HEK293 (cell line): ENCODE results near the gene SLC46A1.

Experiments used
- CTCF ChIA-PET: fragments of 350-600 bp; formaldehyde crosslinking; extraction: SDS; loops from one replicate; lab custom pipeline; 2021; ENCODE audit warnings: antibody characterized with exemption; lab: Yijun Ruan, JAX
- POLR2A ChIA-PET: fragments of 300-600 bp; formaldehyde crosslinking; extraction: SDS; loops from one replicate; lab custom pipeline; 2020; ENCODE audit warnings: antibody characterized with exemption, inconsistent platforms; lab: Yijun Ruan, JAX
- H3K27ac ChIP-seq: fragments of 200-500 bp; sonication (Bioruptor generic); 2 replicates; pipeline ENCODE4 v1.5.1; 2014; ENCODE audit warnings: low read depth, low read length, control low read depth, inconsistent platforms; ENCODE audit errors: extremely low read depth
- H3K36me3 ChIP-seq, 2 experiments: fragments of 200-500 bp in 1 of 2; sonication (Bioruptor generic) in 1 of 2; 1 replicate in 1 of 2; 2 replicates in 1 of 2; pipeline ENCODE4 v1.5.1; 2014 to 2017; ENCODE audit warnings: inconsistent platforms in 2 of 2, low read length in 2 of 2; ENCODE audit not compliant: control insufficient read depth in 2 of 2, insufficient read depth in 1 of 2
- H3K4me1 ChIP-seq: fragments of 200-500 bp; sonication (Bioruptor generic); 2 replicates; pipeline ENCODE4 v1.5.1; 2014; ENCODE audit warnings: mild to moderate bottlenecking, low read length, inconsistent platforms; ENCODE audit not compliant: control insufficient read depth, insufficient read depth
- H3K4me3 ChIP-seq: 2 replicates; pipeline ENCODE4 v1.5.1; 2011; ENCODE audit warnings: low read depth, mild to moderate bottlenecking, control low read depth, low read length, moderate library complexity
- H3K9me3 ChIP-seq: fragments of 200-500 bp; sonication (Bioruptor generic); 2 replicates; pipeline ENCODE4 v1.5.1; 2014; ENCODE audit warnings: low read depth, low read length, inconsistent platforms; ENCODE audit not compliant: control insufficient read depth, insufficient read depth
- BCL11A ChIP-seq: fragments of 450-650 bp; formaldehyde crosslinking; IDR thresholded peaks from 2 replicates; pipeline ENCODE4 v1.5.1; 2016; ENCODE audit warnings: low read depth, missing biosample characterization, missing genetic modification characterization
- INSM2 ChIP-seq: fragments of 450-650 bp; formaldehyde crosslinking; IDR thresholded peaks from 2 replicates; pipeline ENCODE4 v1.5.1; 2016; ENCODE audit warnings: missing biosample characterization, missing genetic modification characterization
- MYNN ChIP-seq: fragments of 450-650 bp; formaldehyde crosslinking; IDR thresholded peaks from 2 replicates; pipeline ENCODE4 v1.5.1; 2016; ENCODE audit warnings: missing biosample characterization, missing genetic modification characterization, borderline replicate concordance
- PATZ1 ChIP-seq: fragments of 450-650 bp; formaldehyde crosslinking; IDR thresholded peaks from 2 replicates; pipeline ENCODE4 v1.5.1; 2016; ENCODE audit warnings: missing biosample characterization, missing genetic modification characterization
- SP7 ChIP-seq: fragments of 450-650 bp; formaldehyde crosslinking; IDR thresholded peaks from 2 replicates; pipeline ENCODE4 v1.5.1; 2016; ENCODE audit warnings: missing biosample characterization, missing genetic modification characterization
- YY2 ChIP-seq: fragments of 450-650 bp; formaldehyde crosslinking; IDR thresholded peaks from 2 replicates; pipeline ENCODE4 v1.5.1; 2016; ENCODE audit warnings: missing biosample characterization, missing genetic modification characterization
- ZNF121 ChIP-seq: fragments of 450-650 bp; formaldehyde crosslinking; IDR thresholded peaks from 2 replicates; pipeline ENCODE4 v1.5.1; 2016; ENCODE audit warnings: missing biosample characterization, missing genetic modification characterization
- ZNF175 ChIP-seq: fragments of 450-650 bp; formaldehyde crosslinking; IDR thresholded peaks from 2 replicates; pipeline ENCODE4 v1.5.1; 2016; ENCODE audit warnings: missing biosample characterization, missing genetic modification characterization
- ZNF19 ChIP-seq: fragments of 450-650 bp; formaldehyde crosslinking; IDR thresholded peaks from 2 replicates; pipeline ENCODE4; 2016; ENCODE audit warnings: missing biosample characterization, missing genetic modification characterization, low read depth
- ZNF2 ChIP-seq: fragments of 450-650 bp; formaldehyde crosslinking; IDR thresholded peaks from 2 replicates; pipeline ENCODE4 v1.5.1; 2016; ENCODE audit warnings: missing biosample characterization, missing genetic modification characterization
- ZNF248 ChIP-seq: fragments of 450-650 bp; formaldehyde crosslinking; IDR thresholded peaks from 2 replicates; pipeline ENCODE4 v1.5.1; 2017; ENCODE audit warnings: missing biosample characterization, missing genetic modification characterization
- ZNF266 ChIP-seq: fragments of 450-650 bp; formaldehyde crosslinking; IDR thresholded peaks from 2 replicates; pipeline ENCODE4 v1.5.1; 2016; ENCODE audit warnings: missing biosample characterization, missing genetic modification characterization, low read depth
- ZNF280D ChIP-seq: fragments of 450-650 bp; formaldehyde crosslinking; IDR thresholded peaks from 2 replicates; pipeline ENCODE4 v1.5.1; 2016; ENCODE audit warnings: missing biosample characterization, missing genetic modification characterization
- ZNF354C ChIP-seq: fragments of 450-650 bp; formaldehyde crosslinking; IDR thresholded peaks from 2 replicates; pipeline ENCODE4 v1.5.1; 2016; ENCODE audit warnings: missing biosample characterization, missing genetic modification characterization, low read depth, borderline replicate concordance
- ZNF391 ChIP-seq: fragments of 450-650 bp; formaldehyde crosslinking; IDR thresholded peaks from 2 replicates; pipeline ENCODE4 v1.5.1; 2016; ENCODE audit warnings: low read depth, missing biosample characterization, missing genetic modification characterization, borderline replicate concordance
- ZNF416 ChIP-seq: fragments of 450-650 bp; formaldehyde crosslinking; IDR thresholded peaks from 2 replicates; pipeline ENCODE4 v1.5.1; 2016; ENCODE audit warnings: missing biosample characterization, missing genetic modification characterization
- ZNF473 ChIP-seq: fragments of 450-650 bp; formaldehyde crosslinking; IDR thresholded peaks from 2 replicates; pipeline ENCODE4 v1.5.1; 2017; ENCODE audit warnings: missing biosample characterization, missing genetic modification characterization
- ZNF48 ChIP-seq: fragments of 450-650 bp; formaldehyde crosslinking; IDR thresholded peaks from 2 replicates; pipeline ENCODE4 v1.5.1; 2016; ENCODE audit warnings: missing biosample characterization, missing genetic modification characterization
- ZNF514 ChIP-seq: fragments of 450-650 bp; formaldehyde crosslinking; IDR thresholded peaks from 2 replicates; pipeline ENCODE4 v1.5.1; 2016; ENCODE audit warnings: missing biosample characterization, missing genetic modification characterization
- ZNF548 ChIP-seq: fragments of 450-650 bp; formaldehyde crosslinking; IDR thresholded peaks from 2 replicates; pipeline ENCODE4 v1.5.1; 2016; ENCODE audit warnings: missing biosample characterization, missing genetic modification characterization
- ZNF560 ChIP-seq: fragments of 450-650 bp; formaldehyde crosslinking; IDR thresholded peaks from 2 replicates; pipeline ENCODE4 v1.5.1; 2017; ENCODE audit warnings: missing biosample characterization, missing genetic modification characterization, borderline replicate concordance
- ZNF791 ChIP-seq: fragments of 450-650 bp; formaldehyde crosslinking; IDR thresholded peaks from 2 replicates; pipeline ENCODE4 v1.5.1; 2016; ENCODE audit warnings: missing biosample characterization, missing genetic modification characterization
- ZNF792 ChIP-seq: fragments of 450-650 bp; formaldehyde crosslinking; IDR thresholded peaks from 2 replicates; pipeline ENCODE4 v1.5.1; 2016; ENCODE audit warnings: missing biosample characterization, missing genetic modification characterization
- ZNF837 ChIP-seq: fragments of 450-650 bp; formaldehyde crosslinking; IDR thresholded peaks from 2 replicates; pipeline ENCODE4 v1.5.1; 2016; ENCODE audit warnings: missing biosample characterization, missing genetic modification characterization

Gene SLC46A1

GRCh38 chr17:28368915-28369683 lies 36.9 kb downstream of the SLC46A1 start:
- no peaks in the 10 kb centered on the region for H3K9me3 ChIP-seq
- H3K4me1 ChIP-seq, result peaks cover 13% of the 10 kb centered on the region
- TF ChIP-seq ZNF48, result no peak
- no peak for TF ChIP-seq ZNF792
- TF ChIP-seq ZNF175, result no peak
- no peak for TF ChIP-seq ZNF280D (tag by site-specific recombination)
- TF ChIP-seq ZNF514 (tag by site-specific recombination), result no peak
- no peak for TF ChIP-seq ZNF416 (tag by site-specific recombination)
- H3K27ac ChIP-seq, result no peak overlapping the region
- ChIA-PET POLR2A (interaction anchor here (0.6 to 7.1 kb wide), 5 partner anchors 11 to 33 kb away, joined by 3 to 66 read pairs (median 5); partner anchors contain the start of genes IFT20, POLDIP2 and TNFAIP1), CTCF (interaction anchor here (0.5 to 1.5 kb wide), 6 partner anchors 10 to 488 kb away, joined by 3 to 5 read pairs (median 4); no protein-coding TSS in a partner anchor)
- H3K36me3 ChIP-seq, result peaks cover 0 to 12% of the 10 kb centered on the region in 2 experiments; a peak in 2 of 3 replicates
- H3K4me3 ChIP-seq, result no peak overlapping the region

DNA sequence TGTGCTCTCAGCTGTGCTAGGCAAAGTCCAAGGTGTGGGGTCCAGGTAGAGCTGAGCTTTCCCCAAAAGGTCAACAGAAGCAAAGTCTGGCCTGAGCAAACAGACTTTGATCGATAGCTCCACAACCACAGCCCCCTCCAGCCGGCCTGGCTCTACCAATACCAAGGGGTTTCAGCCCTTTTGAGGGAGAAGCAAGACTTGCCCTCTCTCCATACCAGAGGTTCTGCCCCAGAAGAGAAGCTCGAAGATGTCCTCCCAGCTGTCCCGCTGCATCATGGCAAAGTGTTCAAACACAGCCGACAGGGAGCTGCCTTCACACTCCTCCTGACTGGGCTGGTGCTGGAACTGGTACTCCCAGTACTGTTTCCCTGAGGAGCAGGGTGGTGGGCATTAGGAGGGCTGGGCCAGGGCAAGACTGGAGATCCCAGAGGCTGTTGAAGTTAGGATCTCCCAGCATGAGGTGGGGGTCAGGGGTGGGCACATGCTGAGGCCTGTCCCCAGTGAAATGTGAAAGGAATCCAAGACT lies 37.6 kb downstream of the SLC46A1 start:
- no peak overlapping the region for H3K4me3 ChIP-seq
- ChIA-PET CTCF (interaction anchor here (0.7 to 1.4 kb wide), 2 partner anchors 39 to 119 kb away, joined by 3 to 4 read pairs; no protein-coding TSS in a partner anchor), POLR2A (interaction anchor here (0.6 to 7.1 kb wide), 6 partner anchors 10 to 48 kb away, joined by 3 to 66 read pairs (median 4); partner anchors contain the start of genes IFT20, POLDIP2 and TNFAIP1)
- no peak overlapping the region for H3K27ac ChIP-seq
- peaks cover 12% of the 10 kb centered on the region for H3K4me1 ChIP-seq
- H3K9me3 ChIP-seq, result no peaks in the 10 kb centered on the region
- peaks cover 0 to 19% of the 10 kb centered on the region in 2 experiments; a peak in 2 of 3 replicates for H3K36me3 ChIP-seq
- TF ChIP-seq PATZ1 (tag by site-specific recombination) (no peak), INSM2 (tag by site-specific recombination) (no peak), YY2 (no peak), ZNF280D (tag by site-specific recombination) (no peak), ZNF791 (tag by site-specific recombination) (no peak), ZNF121 (tag by site-specific recombination) (no peak), ZNF2 (tag by site-specific recombination) (no peak), ZNF473 (tag by site-specific recombination) (no peak), ZNF19 (tag by site-specific recombination) (no peak), ZNF548 (tag by site-specific recombination) (no peak), ZNF248 (tag by site-specific recombination) (no peak), MYNN (no peak), ZNF560 (no peak), ZNF266 (tag by site-specific recombination) (no peak), ZNF391 (tag by site-specific recombination) (no peak), BCL11A (tag by site-specific recombination) (no peak), ZNF837 (tag by site-specific recombination) (no peak), ZNF354C (tag by site-specific recombination) (no peak), SP7 (tag by site-specific recombination) (no peak)
